ENCODE data around the gene BRK1.

- no peak for TF ChIP-seq GATA2 (IDR thresholded peaks at IDR 0.05; ENCODE audit: low read depth, low read length)
- TF ChIP-seq GATA3 (IDR thresholded peaks at IDR 0.05; ENCODE audit: low read depth, low read length): no peak
Measured at GRCh38 chr3:10116138-10116460, 624 bp downstream of the BRK1 start.
